Measurements from ENCODE around the gene CDHR2. TPM values are rescaled to one million over a fixed set of nuclear protein-coding genes. Genes with fewer than 3 reads are reported as not detected.

CDHR2 gene
- total and polyA plus RNA-seq, 2 donors (not counting 3 experiments of a cell fraction or from before 2014, with no cell fraction given): not detected

GRCh38 chr5:176609724-176610434 is 60.7 kb downstream of the CDHR2 start, which contains the start of gene GPRIN1:
Gene GPRIN1 (minus strand): TSS chr5:176610156. CDS start chr5:176599834, 10,322 bp downstream.
- Histone ChIP-seq H3K4me2 (ENCODE audit: insufficient read depth, low read length) (peak within 1 kb of the TSS; percentile 65), H3K9me1 (replicated peaks; ENCODE audit: control insufficient read depth, extremely low read depth, insufficient read depth, low read length) (no peaks in the 10 kb centered on the region), H3K79me2 (ENCODE audit: control insufficient read depth, insufficient read depth, low read length) (no peaks in the 10 kb centered on the region), H4K20me1 (replicated peaks; ENCODE audit: control insufficient read depth, extremely low read depth, insufficient read depth, low read length) (no peaks in the 10 kb centered on the region), H3K4me1 (ENCODE audit: control insufficient read depth, extremely low read depth, insufficient read depth, low read length) (peaks cover 6% of the 10 kb centered on the region), H3K9ac (replicated peaks; ENCODE audit: extremely low read depth, insufficient read depth, low read length) (peak within 1 kb of the TSS; percentile 54), H3K36me3 (ENCODE audit: control insufficient read depth in 2 of 2, extremely low read depth in 1 of 2, insufficient read depth in 2 of 2, low read length in 2 of 2) (no peaks in the 10 kb centered on the region), H3K9me3 (replicated peaks; ENCODE audit: control insufficient read depth, insufficient read depth, low read length) (no peaks in the 10 kb centered on the region), H3K27me3 (ENCODE audit: control insufficient read depth in 2 of 2, insufficient read depth in 2 of 2, low read length in 2 of 2) (no peaks in the 10 kb centered on the region), H2AFZ (ENCODE audit: low read depth, low read length) (peak within 1 kb of the TSS; percentile 86), H3K27ac (ENCODE audit: insufficient read depth, low read depth, low read length) (no peak within 1 kb of the TSS), H3K4me3 (replicated peaks in 1 of 3; ENCODE audit: insufficient read depth in 1 of 3, low read depth in 1 of 3, low read length in 3 of 3) (peak within 1 kb of the TSS; percentile 18 to 63 (median 47))
- dilution Hi-C loops (cut with MboI; ENCODE audit: extremely low pct_ligation_motif_present, low sequenced_read_pairs) (no loop called here), intact Hi-C loops (cut with micrococcal nuclease) (loop anchor here (1.0 to 10.0 kb wide), 2 partner anchors 37 to 165 kb away; partner anchors contain the start of genes FAF2 and TSPAN17)
- BruUV-seq (replicated peaks): no TSS peak
- TF ChIP-seq MYC (IDR thresholded peaks at IDR 0.05; ENCODE audit: low read depth, low read length) (no peak), CTCF (IDR thresholded peaks at IDR 0.05; ENCODE audit: extremely low read depth in 1 of 2, insufficient read depth in 1 of 2, low read depth in 1 of 2, low read length in 2 of 2) (peak; percentile 20 to 35)
- CTCF ChIA-PET: interaction anchor here (1.0 to 1.3 kb wide), 4 partner anchors 10 to 193 kb away, joined by 3 to 4 read pairs (median 3); partner anchors contain the start of gene CLTB
- FAIRE-seq (peak; percentile 73), DNase-seq (ENCODE audit: low read depth, low spot score) (peak; percentile 59)
- POLR2A ChIA-PET: no interaction called here

- H3K9me1 ChIP-seq (replicated peaks; ENCODE audit: control insufficient read depth, extremely low read depth, insufficient read depth, low read length): no peaks in the 10 kb centered on the region
- no peaks in the 10 kb centered on the region for H3K36me3 ChIP-seq (ENCODE audit: control insufficient read depth in 2 of 2, extremely low read depth in 1 of 2, insufficient read depth in 2 of 2, low read length in 2 of 2)
- intact Hi-C loops (cut with micrococcal nuclease) (loop anchor here (10.0 kb wide), 1 partner anchor 166 kb away; the partner anchor contains the start of gene FAF2), dilution Hi-C loops (cut with MboI; ENCODE audit: extremely low pct_ligation_motif_present, low sequenced_read_pairs) (no loop called here)
- ChIA-PET POLR2A (no interaction called here), CTCF (no interaction called here)
- H4K20me1 ChIP-seq (replicated peaks; ENCODE audit: control insufficient read depth, extremely low read depth, insufficient read depth, low read length): no peaks in the 10 kb centered on the region
- peak overlapping the region; percentile 86 for H2AFZ ChIP-seq (ENCODE audit: low read depth, low read length)
- H3K4me2 ChIP-seq (ENCODE audit: insufficient read depth, low read length): peak overlapping the region; percentile 65
- no TSS peak for BruUV-seq (replicated peaks)
- no peak for DNase-seq (ENCODE audit: low read depth, low spot score)
- no peak overlapping the region for H3K27ac ChIP-seq (ENCODE audit: insufficient read depth, low read depth, low read length)
- TF ChIP-seq JUN (IDR thresholded peaks at IDR 0.05; ENCODE audit: borderline replicate concordance, insufficient read depth, insufficient read length, low read depth): no peak
- no peak for TF ChIP-seq FOS (IDR thresholded peaks at IDR 0.05; ENCODE audit: borderline replicate concordance, insufficient read depth, low read length)
- TF ChIP-seq CTCF (IDR thresholded peaks at IDR 0.05; ENCODE audit: extremely low read depth in 1 of 2, insufficient read depth in 1 of 2, low read depth in 1 of 2, low read length in 2 of 2): no peak
- TF ChIP-seq GATA2 (IDR thresholded peaks at IDR 0.05; ENCODE audit: insufficient read depth, insufficient read length, low read depth, low read length): no peak
- TF ChIP-seq EZH2 (IDR thresholded peaks at IDR 0.05; ENCODE audit: borderline replicate concordance, low read depth, low read length, severe bottlenecking): no peak
- TF ChIP-seq MAX (IDR thresholded peaks at IDR 0.05; ENCODE audit: insufficient read depth, insufficient read length): no peak
- no peak for TF ChIP-seq MYC (IDR thresholded peaks at IDR 0.05; ENCODE audit: low read depth, low read length)
- no peak for TF ChIP-seq POLR2AphosphoS5 (IDR thresholded peaks at IDR 0.05; ENCODE audit: insufficient read depth, low read depth, low read length)
- H3K4me1 ChIP-seq (ENCODE audit: control insufficient read depth, extremely low read depth, insufficient read depth, low read length): peaks cover 9% of the 10 kb centered on the region
- no peaks in the 10 kb centered on the region for H3K79me2 ChIP-seq (ENCODE audit: control insufficient read depth, insufficient read depth, low read length)
- peak overlapping the region; percentile 40 for H3K9ac ChIP-seq (replicated peaks; ENCODE audit: extremely low read depth, insufficient read depth, low read length)
- H3K9me3 ChIP-seq (replicated peaks; ENCODE audit: control insufficient read depth, insufficient read depth, low read length): no peaks in the 10 kb centered on the region
- no peak for FAIRE-seq
- peak overlapping the region; percentile 18 to 63 (median 47) for H3K4me3 ChIP-seq (replicated peaks in 1 of 3; ENCODE audit: insufficient read depth in 1 of 3, low read depth in 1 of 3, low read length in 3 of 3)
- no peaks in the 10 kb centered on the region for H3K27me3 ChIP-seq (ENCODE audit: control insufficient read depth in 2 of 2, insufficient read depth in 2 of 2, low read length in 2 of 2)
These were observed 61.3 kb downstream of the CDHR2 start for GRCh38 chr5:176610435-176610773.

Data from endothelial cell of umbilical vein (primary cell).